ENCODE results near the gene KIF4A.

- no peak for TF ChIP-seq CTCF (IDR thresholded peaks at IDR 0.05; ENCODE audit: insufficient read depth, low read depth, low read length)
- no peak for TF ChIP-seq EZH2 (IDR thresholded peaks at IDR 0.05; ENCODE audit: insufficient read depth, low read length)
Measured at GRCh38 chrX:70421618-70422017, 131.7 kb downstream of the KIF4A start.

Measured in astrocyte (in vitro differentiated cells and primary cell).